Measurements from ENCODE around the gene MSX1.
"Not testable (repeated sequence)": the region's sequence is repeated elsewhere in the genome, so short reads cannot be mapped to it uniquely, and the experiment has no call there.

The MSX1 gene

DNA sequence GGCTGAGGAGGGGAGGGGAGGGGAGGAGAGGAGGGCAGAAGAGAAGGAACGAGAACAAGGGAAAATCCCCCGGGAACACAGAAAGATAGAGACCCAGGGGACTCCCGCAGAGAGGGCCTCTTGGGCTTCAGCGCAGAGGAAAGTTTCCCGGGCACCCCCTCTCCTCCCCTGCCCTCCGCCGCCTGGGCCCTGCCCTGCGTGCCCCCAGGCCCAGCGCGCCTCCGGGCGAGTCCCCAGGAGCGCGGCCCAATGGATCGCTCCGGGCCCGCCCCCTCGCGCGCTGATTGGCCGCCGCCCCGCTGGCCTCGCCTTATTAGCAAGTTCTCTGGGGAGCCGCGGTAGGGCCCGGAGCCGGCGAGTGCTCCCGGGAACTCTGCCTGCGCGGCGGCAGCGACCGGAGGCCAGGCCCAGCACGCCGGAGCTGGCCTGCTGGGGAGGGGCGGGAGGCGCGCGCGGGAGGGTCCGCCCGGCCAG, at the start of gene MSX1:
MSX1 (plus strand) TSS at position 341 of the 474 bp plus-strand sequence. CDS start 235 bp downstream, outside the sequence.
- DNase-seq: peak; percentile 47 to 57

DNA sequence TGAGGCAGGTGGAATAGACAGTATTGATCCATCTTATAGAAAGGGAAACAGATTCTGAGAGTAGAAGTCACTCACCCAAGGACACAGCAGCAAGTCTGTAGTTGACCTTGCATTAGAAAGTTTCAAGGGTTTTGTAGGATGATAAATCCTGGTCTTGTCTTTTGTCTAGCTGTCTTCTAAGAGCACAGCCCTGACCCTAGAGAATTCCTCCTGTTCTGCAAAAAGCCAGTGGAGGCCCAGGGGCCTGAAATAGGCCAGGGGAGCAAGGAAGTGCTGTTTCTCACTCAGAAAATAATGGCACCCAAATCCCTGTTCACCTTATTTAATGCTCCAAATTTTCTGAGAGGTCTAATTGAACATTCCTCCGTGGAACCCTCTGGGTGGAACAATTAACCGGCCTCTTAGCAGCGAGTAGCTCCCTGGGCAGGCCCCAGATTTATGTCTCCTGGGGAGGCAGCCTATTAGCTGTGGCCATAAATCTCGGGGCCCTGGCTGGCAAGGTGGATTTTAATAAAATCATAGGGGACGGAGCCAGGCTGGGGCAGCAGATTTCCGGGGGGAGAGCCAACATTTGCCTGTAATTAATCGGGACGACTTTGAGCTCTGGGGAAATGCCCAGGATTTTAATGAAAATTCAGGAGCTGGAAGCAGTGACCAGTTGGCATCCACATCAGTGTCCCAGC, 49.2 kb upstream of the MSX1 start:
- no peak for DNase-seq

DNA sequence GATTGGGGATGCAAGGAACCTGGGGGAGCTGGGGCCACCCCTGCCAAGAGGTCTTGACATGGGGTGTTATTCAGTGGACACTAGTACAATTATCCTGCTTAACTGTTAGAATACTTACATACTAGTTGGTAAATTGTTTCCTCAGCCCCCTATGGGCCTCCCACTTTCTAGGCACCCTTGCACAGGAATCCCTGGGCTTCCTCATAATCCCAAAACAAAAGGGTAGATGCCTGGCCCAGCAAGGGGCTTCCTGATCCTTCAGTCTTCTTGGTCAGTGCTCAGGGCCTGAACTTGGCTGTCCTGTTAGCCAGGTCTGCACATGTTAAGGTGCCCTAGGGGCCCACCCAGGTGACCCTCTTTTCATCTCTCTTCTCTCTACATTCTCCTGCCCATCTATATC, 48.7 kb upstream of the MSX1 start:
- no peak for DNase-seq

DNA sequence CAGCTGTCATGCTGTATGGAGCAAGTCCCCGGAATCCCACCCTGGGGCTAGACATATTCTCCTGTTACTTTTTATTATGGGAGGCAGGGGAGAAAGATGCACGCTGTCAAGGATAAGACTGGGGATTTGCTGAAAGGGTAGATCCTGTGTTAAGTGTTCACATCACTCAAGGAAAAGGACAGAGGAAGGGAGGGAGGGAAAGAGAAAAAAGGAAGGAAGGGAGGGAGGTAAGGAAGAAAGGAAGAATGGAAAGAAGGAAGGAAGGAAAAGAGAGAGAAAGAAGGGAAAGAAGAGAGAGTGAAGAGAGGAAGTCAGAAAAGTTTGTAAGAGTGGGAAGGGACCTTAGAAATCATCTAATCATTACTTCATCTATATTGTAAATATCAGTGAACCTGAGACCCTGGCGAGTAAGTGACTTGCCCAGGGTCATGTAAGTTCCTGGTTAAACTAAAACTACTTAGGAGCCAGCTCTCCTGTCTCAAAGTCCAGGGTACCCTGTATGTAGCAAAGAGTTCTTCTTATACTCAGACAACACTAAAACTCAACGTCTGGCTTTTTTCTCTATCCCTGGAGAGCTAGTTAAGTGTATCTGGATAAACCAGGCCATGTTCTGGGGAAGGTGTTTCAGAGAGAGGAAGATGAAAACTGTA, 47.2 kb upstream of the MSX1 start:
- no peak for DNase-seq

DNA sequence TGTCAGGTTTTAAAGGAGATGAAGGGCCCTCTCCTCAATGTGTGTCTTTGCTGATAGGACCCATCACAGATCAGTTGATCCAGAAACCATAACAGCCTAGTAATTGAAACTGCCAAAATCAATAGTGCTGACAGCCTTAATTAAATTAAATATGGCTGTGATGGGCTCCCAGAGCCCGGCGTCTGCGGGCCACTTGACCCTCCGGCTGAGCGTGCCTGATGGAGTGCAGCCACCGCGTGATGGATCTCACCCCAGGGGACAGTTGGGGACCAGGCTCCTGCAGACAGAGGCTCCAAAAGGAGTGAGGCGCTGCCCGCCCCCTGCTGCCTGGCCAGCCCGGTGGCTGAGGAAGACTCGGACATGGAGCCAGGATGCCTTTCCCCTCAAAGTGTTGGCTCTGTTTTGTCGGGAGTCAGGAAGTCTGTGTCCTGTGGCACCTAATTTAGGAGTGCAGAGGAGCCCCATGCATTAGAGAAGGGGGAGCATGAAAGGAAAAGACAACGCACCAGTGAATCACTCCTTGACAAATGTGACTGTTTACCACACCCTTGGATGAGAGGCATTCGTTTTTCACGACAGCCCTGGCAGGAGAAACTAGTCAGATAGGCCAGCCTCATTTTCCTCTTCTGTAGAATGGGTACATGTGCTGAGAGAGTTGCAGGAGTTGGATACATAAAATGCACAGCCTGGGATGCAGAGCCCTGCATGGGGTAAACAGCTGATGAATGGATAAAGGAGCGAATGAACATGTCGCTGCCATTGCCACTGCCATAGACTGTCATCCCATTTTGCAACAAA, 40.9 kb upstream of the MSX1 start:
- DNase-seq: no peak

DNA sequence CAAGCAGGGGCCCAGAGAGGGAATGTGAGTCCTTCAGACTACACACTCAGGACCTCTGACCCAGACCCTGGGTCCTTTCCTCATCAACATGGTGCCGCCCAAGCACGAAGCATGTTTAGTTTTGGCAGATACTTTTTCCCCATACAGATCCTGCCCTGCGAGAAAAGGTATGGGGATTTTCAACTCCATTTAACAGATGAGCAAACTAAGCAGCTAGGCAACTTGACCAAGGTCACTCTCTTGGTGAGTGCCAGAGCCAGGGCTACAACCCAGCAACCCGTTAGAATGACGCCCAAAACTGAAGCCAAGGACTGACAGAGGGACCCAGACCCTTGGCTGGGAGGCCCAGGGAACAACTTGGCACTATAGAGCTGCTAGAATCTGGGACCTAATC, 40.3 kb upstream of the MSX1 start:
- DNase-seq: no peak

DNA sequence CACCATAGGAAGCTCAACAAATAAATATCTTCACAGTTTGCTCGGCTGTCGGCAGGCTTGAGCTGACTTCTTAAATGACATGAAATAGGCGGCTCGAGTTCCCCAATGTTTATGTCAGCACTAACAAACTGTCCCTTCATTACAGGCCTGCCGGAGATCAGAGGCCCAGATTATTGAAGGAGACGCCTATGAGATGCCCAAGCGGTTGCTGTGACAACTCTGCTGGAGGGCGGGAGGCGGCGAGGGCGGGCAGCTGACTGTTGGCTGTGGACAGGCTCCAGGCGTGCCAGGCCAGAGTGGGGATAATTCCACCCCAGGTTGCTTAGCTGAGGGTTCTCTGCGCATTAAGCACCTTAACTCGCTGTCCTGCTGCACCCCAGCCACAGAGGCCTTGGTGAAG, 39.2 kb upstream of the MSX1 start:
- DNase-seq: no peak

DNA sequence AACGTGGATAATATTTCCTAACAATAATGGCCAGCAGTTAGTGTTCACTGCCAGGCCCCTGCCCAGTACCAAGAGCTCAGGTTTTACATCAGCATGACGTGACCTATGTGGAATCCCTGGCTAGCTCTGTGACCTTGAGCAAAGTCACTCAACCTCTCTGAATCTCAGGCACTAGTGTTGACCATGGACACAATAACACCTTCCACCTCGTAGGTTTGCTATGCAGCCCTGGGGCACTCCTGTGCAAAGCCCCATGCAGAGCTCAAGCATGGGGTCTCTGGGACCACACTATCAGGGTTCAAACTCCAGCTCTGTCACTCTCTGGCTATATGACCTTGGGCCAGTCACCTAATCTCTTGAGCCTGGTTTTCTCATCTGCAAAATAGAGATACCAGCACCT, 38.7 kb upstream of the MSX1 start:
- no peak for DNase-seq

DNA sequence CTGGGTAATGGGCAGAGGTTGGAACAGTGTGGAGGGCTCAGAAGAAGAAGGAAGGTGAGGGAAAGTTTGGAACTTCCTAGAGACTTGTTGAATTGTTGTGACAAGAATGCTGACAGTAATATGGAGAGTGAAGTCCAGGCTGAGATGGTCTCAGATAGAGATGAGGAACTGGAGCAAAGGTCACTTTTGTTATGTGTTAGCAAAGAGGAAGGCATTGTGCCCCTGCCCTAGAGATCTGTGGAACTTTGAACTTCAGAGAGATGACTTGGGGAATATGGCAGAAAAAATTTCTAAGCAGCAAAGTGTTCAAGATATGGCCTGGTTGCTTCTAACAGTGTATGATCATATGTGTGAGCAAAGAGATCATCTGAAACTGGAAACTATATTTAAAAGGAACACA, 37.9 kb upstream of the MSX1 start:
- no peak for DNase-seq

DNA sequence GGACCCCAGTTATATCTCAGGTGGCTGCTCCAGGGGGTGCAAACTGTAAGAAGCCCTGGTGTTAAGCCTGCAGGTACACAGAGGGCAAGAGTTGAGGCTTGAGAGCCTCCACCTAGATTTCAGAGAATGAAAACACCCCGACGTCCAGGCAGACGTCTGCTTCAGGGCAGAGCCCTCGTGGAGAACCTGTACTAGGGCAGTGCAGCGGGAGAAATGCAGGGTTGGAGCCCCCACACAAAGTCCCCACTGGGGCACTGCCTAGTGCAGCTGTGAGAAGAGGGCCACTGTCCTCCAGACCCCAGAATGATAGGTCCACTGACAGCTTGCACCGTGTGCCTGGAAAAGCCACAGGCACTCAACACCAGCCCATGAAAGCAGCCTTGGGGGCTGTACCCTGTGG, 37.2 kb upstream of the MSX1 start:
- DNase-seq: not testable (repeated sequence)

DNA sequence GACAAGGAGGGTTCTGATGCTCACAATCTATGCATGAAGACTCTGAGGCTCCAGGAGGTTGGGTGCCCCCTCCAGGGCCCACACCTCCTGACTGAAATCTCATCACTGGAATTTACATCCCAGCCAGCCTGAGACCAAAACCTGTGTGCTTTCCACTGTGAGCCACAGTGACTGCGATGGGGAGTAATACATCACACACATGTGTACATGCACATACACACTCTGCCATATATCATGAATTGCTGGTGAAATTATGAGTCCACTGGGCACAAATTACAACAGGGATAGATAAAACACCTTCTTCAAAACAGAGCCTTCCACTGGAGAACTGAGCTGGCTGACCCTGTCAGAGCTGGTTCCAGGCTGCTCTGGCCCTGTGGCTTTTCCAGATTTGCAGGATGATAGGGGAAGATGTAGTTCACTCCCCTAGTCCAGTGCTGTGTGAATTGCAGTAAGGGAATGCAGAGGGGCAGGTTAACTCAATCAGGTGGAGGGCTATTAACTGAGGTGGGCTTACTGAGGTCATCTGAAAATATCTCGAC, 35.8 kb upstream of the MSX1 start:
- no peak for DNase-seq

DNA sequence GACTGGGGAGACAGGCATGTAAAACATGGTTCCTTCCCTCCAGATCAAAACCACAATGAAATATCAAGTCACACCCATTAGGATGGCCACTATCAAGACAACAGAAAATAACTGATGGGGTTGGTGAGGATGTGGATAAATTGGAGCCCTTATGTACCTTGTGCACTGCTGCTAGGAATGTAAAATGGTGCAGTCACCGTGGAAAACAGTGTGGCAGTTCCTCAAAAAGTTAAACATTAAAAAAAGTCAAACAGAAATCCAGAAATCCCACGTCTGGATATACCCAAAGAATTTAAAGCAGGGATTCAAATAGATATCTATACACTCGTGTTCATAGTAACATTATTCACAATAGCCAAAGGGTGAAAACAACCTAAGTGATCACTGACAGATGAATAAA, 35.2 kb upstream of the MSX1 start:
- no peak for DNase-seq

DNA sequence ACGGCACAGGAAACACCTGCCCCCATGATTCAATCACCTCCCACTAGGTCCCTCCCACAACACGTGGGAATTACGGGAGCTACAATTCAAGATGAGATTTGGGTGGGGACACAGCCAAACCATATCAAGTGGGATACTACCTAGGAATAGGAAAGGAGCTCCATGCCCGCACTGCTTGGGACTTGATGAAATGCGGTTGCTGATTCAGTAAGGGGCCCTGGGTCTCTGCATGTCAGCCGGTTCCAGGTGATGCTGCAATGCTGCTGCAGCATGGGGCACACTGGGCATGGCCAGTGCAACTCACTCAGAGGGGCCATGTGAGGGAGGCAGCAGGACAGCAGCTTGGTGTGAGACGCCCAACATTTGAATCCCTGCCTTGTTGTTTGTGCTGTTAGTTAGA, 34.0 kb upstream of the MSX1 start:
- DNase-seq: no peak

DNA sequence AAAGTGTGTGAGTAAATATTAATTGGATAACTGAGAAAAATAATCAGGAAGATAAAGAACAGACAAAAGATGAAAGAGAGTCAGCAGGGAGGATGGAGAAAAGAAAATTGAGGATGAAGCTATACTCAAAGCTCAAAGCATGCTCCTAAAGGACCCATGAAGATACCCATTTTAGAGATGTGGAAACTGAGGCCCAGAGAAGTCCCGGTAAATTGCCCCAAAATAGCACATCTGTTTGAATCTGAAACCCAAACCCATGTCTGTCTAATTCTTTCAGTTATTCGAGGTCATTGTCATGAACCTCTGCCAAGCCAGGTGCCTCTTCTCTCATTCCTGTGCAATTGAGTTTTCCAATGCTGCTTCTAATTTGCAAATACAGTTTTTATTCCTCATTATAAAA, 29.6 kb upstream of the MSX1 start:
- DNase-seq: no peak

DNA sequence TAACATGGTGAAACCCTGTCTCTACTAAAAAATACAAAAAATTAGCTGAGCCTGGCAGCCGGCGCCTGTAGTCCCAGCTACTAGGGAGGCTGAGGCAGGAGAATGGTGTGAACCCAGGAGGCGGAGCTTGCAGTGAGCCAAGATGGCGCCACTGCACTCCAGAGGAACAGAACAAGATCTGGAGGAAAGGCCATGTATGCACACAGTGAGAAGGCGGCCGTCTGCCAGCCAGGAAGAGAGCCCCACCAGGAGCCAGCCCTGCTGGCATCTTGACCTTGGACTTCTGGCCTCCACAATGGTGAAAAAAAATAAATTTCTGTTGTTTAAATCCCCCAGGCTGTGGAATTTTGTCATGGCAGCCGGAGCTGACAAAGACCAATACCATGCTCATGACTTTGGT, 28.2 kb upstream of the MSX1 start:
- no peak for DNase-seq

DNA sequence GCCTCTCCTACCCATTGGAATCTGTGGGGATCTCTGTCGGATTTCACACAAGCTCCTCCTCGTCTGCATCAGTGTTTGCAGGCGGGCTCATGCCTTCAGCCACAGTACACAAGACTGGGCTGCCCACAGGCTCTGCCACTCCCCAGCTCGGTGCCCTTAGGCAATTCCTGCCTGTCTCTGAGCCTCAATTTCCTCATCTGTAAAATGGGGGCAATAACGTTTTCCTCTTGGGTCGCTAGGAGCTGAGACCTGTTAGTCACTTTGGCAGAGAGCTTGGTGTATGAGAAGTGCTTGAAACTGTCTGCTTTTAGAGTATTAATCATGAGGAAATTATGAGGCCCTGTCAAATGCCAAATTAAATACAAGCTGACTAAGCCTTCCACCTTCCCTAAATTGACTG, 27.6 kb upstream of the MSX1 start:
- no peak for DNase-seq

DNA sequence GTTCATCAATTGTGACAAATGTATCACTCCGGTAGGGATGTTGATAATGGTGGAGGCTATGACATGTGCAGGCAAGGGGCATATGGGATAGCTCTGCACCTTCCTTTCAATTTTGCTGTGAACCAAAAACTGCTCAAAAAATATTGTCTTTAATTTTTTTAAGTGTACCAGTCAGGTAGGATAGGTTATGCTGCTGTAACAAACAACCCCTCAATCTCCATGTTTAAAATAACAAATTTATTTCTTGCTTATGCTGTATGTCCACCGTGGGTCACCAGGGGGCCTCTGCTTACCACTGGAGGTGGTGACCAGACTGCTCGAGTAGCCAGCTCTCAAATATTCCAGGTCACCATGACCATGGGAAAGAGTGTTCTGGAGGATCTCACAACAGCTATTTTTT, 23.4 kb upstream of the MSX1 start:
- no peak for DNase-seq

DNA sequence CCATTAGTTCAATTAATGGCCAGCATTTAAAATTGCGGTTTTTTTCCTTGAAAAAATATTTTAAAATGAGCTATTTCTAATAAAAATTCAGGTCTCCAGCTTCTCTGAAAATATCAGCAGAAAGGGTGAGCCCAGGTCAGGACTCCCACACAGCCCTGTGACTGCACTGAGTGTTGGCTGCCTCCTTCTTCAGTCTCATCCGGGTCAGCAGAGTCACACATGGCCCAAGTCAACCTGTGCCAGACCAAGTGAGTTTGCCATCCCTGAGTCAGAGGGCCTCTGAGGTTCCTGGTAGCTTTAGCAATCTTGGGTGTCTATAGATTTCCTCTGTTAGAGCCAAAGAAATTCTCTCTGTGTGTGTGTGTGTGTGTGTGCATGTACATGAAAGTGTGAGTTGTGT, 22.1 kb upstream of the MSX1 start:
- no peak for DNase-seq

DNA sequence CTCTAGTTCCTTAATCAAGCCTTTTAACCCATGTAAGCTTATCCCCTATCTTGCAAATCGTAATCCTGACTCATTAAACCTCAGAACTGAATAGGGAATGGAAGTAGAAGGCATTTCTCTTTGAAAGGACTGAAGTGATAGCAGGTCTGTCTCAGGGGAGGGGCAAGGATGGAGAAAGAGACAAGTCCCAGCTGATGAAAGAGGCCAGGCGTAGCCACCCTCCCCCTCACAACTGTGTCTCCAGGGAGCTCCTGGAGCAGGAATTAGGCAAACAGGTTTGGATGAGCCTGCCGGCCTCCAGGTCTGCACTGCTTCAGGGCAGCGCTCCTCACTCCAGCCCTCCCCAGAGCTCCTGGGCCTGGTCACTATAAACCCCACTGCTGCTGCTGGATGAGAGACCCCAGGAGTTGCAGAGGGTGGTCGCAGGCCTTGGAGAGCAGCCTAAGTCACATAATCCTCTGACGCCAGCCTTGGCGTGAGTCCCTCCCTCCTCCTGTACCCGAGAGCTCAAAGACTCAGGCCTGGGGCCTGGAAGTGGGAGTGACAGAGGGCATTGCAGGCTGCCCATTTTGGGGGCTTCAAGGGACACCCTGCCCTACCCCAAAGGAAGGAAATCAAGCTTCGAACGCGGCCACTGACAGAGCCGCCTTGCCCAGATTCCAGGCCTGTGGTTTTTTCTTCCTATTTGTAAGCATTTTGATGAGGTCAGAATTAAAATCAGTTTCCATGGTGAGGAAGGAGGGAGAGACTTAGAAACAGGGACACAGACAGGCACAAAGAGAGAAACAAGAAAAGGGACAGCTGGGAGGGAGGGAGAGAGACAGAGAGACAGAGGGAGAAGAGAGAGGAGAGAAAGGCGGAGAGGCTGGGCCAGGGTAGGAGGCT, 21.2 kb upstream of the MSX1 start:
- DNase-seq: no peak

DNA sequence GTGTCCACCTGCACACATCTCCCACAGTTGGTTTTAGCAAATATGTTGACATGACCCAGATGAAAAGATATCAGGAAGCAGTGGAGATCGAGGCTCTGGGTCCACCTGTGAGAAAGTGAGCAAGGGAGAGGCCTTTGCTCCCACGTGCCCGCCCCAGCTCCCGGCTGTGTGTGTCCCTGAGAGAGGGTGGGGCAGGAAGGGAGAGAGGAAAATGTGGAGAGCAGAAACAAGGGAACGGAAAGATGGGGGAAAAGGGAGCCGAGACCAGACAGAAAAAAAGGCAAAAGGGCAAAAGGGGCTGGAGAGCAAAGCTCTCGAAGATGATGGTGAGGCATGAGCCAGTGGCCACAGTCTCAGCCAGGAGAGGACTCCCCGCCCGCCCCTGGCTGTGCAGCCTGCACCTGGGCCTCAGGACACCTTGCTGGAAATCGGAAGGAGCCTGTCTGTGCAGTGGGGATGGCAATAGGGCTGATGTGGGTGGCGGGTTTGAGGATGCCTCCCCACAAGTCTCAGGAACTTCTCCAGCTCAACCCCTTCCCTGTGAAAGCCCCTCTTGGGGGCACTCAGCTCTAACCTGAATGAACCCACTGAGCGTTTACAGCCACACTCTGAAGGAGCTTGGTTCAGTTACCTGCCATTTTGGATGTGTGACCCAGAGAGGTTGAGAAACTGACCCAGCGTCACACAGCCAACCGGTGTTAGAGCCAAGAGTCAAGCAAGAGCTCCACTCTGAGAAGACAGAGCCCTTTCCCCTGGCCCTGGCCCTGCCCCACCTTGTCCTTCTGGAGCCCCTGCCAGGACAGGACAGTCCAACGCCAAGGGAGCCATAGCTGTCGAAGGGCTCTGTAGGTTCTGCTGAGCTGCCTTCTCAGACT, 20.3 kb upstream of the MSX1 start:
- DNase-seq: no peak

DNA sequence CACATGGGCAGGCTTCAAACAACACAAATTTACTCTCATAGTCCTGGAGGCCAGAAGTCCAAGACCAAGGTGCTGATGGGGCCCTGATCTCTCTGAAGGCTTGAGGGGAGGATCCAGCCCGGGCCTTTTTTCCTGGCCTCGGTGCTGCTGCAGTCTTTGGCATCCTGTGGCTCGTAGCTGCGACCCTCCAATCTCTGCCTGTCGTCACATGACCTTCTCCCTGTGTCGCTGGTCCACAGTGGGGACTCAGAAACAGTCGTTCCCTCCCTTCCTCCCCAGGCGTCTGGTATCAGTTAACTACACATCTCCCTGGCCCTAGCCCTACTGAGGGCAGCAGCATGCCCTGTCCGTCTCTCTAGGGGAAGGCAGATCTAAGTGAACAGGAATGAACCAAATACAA, 19.1 kb upstream of the MSX1 start:
- no peak for DNase-seq

DNA sequence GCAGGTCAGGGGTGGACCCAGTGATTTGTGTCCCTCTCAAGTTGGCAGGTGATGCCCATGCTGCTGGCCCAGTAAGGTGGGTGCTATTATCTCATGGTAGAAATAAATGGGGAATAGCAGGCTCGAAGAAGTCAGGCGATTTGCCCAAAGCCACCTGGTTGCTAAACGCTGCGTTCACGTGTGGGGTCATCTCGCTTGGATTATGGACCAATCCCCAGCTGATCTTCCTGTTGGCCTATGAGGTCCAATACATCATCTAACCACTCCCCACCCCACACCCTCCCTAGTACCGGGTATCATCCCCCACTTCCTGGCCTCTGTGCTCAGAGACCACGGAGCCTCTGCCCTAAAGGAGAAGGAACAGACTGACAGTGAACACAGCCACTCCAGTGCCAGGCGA, 18.3 kb upstream of the MSX1 start:
- no peak for DNase-seq
